Gastroesophageal sphincter (tissue), 4 donors: ENCODE results near the gene PELI2. TPM values are rescaled to one million over a fixed set of nuclear protein-coding genes. Genes with fewer than 3 reads are reported as not detected.

Source experiments
- ATAC-seq: fragments of 150-250 bp; one replicate; pipeline ENCODE4 v1.9.1; 2016; ENCODE audit warnings: mild to moderate bottlenecking, moderate library complexity
- H3K27ac ChIP-seq, 4 donors: fragments of 200-600 bp; sonication (generic) in 3 of 4; 1 replicate in 3 of 4; 2 replicates in 1 of 4; pipeline ENCODE4 v1.5.1; 2016 to 2019
- H3K27me3 ChIP-seq: fragments of 200-600 bp; sonication (generic); one replicate; pipeline ENCODE4 v1.5.1; 2019
- H3K36me3 ChIP-seq, 2 donors: fragments of 200-600 bp; sonication (generic); one replicate each; pipeline ENCODE4 v1.5.1; 2019; ENCODE audit warnings: control low read depth in 1 of 2
- H3K4me1 ChIP-seq, 3 donors: fragments of 200-600 bp; sonication (generic); 1 replicate in 2 of 3; 2 replicates in 1 of 3; pipeline ENCODE4 v1.5.1; 2016 to 2019; ENCODE audit warnings: control low read depth in 2 of 3
- H3K4me3 ChIP-seq, 2 donors: fragments of 200-600 bp; sonication (generic); one replicate each; pipeline ENCODE4 v1.5.1; 2019; ENCODE audit warnings: mild to moderate bottlenecking in 1 of 2, moderate library complexity in 1 of 2
- H3K9me3 ChIP-seq, 3 donors: fragments of 200-600 bp; sonication (generic); one replicate each; pipeline ENCODE4 v1.5.1; 2017 to 2019; ENCODE audit warnings: control low read depth in 2 of 3
- CTCF ChIP-seq, 4 experiments: fragments of 200-600 bp in 2 of 4; fragments of 450-650 bp in 2 of 4; sonication (generic) in 1 of 4; IDR thresholded peaks; one replicate each; pipeline ENCODE4 v1.5.1; 2017 to 2019; ENCODE audit warnings: antibody characterized with exemption in 4 of 4, mild to moderate bottlenecking in 2 of 4, moderate library complexity in 2 of 4
- EP300 ChIP-seq: sonication (generic); formaldehyde crosslinking; IDR thresholded peaks from one replicate; pipeline ENCODE4 v1.6.1; 2017; ENCODE audit warnings: antibody characterized with exemption, mild to moderate bottlenecking
- POLR2A ChIP-seq, 2 donors: fragments of 450-650 bp; IDR thresholded peaks; one replicate each; pipeline ENCODE4 v1.6.1; 2017; ENCODE audit warnings: antibody characterized with exemption in 2 of 2, mild to moderate bottlenecking in 2 of 2, moderate library complexity in 1 of 2
- POLR2AphosphoS5 ChIP-seq: sonication (generic); formaldehyde crosslinking; IDR thresholded peaks from one replicate; pipeline ENCODE4 v1.6.1; 2017; ENCODE audit warnings: antibody characterized with exemption
- WGBS, 2 donors: methylation state at CpG; one replicate each; pipeline ENCODE4 v1.1.5; 2018; ENCODE audit warnings: low coverage in 1 of 2; 5-methylcytosine and 5-hydroxymethylcytosine counted together
- total RNA-seq, 4 donors: library from RNA; depleted of rRNA; stranded (reverse); fragments of >200 nt; gene quantifications; one replicate each; pipeline ENCODE4 v1.1.0, GENCODE V29; 2016

PELI2 gene
- total RNA-seq, 4 donors from 2014 or later: 10.5 to 30.0 (median 12.3) TPM

DNA sequence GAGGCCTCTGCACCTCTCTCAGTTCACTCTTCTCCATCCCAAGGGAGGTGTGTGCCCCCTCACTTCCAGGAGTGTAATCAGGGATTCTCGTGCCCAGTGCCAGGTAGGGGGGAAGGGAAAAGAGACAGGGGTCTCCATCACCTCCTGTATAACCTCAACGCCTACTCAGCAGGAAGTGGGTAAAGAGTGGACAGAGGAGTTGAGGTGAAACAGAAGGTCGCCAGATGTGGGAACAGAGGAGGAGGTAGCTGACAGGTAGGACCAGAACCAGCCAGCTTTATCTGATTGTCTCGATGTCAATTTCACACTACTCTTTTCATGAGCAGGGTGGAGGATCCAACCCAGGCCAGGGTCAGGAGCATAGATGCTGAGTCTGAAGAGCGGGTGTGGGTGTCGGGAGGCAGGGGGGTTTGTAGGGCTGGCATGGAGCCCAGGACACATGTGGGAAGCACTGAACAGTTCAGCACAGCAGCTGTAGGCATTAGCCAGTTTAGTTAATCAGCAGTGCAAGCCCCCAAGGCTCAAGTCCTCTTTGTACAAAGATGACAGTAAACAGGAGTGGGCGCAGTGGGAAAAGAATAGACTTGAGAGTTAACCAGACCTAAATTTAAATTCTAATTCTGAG, 213.5 kb downstream of the PELI2 start:
- Histone ChIP-seq H3K27me3 (no peaks in the 10 kb centered on the region), H3K4me3 (no peak overlapping the region), H3K36me3 (no peaks in the 10 kb centered on the region), H3K4me1 (peaks cover 0 to 10% (median 5%) of the 10 kb centered on the region in 3 donors), H3K9me3 (no peaks in the 10 kb centered on the region), H3K27ac (no peak overlapping the region)
- ATAC-seq: no peak
- 61 to 87% methylated on average over 4 to 5 of the region's 7 CpGs for WGBS, 2 donors
- TF ChIP-seq EP300: no peak
- TF ChIP-seq POLR2A (IDR thresholded peaks at IDR 0.05): no peak
- TF ChIP-seq POLR2AphosphoS5: no peak
- no peak for TF ChIP-seq CTCF (IDR thresholded peaks at IDR 0.05)

GRCh38 chr14:56333359-56334292, 215.4 kb downstream of the PELI2 start:
- 70 to 76% methylated on average over 9 of the region's 9 CpGs for WGBS, 2 donors
- H3K4me1 ChIP-seq: peaks cover 0 to 10% (median 5%) of the 10 kb centered on the region in 3 donors
- H3K36me3 ChIP-seq: no peaks in the 10 kb centered on the region
- H3K27me3 ChIP-seq: no peaks in the 10 kb centered on the region
- peak overlapping the region in 2 of 4 donors; percentile 23 to 29 for H3K27ac ChIP-seq
- H3K4me3 ChIP-seq: no peak overlapping the region
- TF ChIP-seq POLR2A (IDR thresholded peaks at IDR 0.05) (no peak), POLR2AphosphoS5 (peak; percentile 32)
- no peaks in the 10 kb centered on the region for H3K9me3 ChIP-seq
- peak; percentile 71 for ATAC-seq

DNA sequence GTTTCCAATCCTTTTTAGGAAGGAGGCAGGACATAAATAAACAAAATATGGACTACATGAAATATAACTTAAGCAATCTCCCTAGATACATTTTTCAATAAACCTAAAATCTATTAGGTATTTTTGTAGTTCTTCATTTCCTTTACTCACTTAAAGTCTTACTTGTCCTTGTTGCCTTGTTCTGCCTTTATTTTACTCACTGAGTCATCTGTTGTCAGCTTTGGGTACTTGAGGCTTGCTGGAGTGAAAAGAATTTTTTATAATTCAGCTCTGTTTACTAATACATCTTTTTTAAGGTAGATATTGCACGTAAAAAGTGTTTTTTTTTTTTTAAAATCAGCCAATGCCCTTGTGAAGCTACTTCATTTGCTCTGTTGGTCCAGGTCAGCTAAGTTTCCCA, 216.2 kb downstream of the PELI2 start:
- no peaks in the 10 kb centered on the region for H3K36me3 ChIP-seq
- TF ChIP-seq CTCF (IDR thresholded peaks at IDR 0.05) (no peak), EP300 (no peak), POLR2AphosphoS5 (no peak), POLR2A (IDR thresholded peaks at IDR 0.05) (no peak)
- no peak for ATAC-seq
- H3K27ac ChIP-seq: no peak overlapping the region
- no peaks in the 10 kb centered on the region for H3K9me3 ChIP-seq
- H3K4me1 ChIP-seq: peaks cover 0 to 11% (median 5%) of the 10 kb centered on the region in 3 donors
- 53 to 57% methylated on average over 1 of the region's 1 CpG for WGBS, 2 donors
- no peaks in the 10 kb centered on the region for H3K27me3 ChIP-seq
- no peak overlapping the region for H3K4me3 ChIP-seq

DNA sequence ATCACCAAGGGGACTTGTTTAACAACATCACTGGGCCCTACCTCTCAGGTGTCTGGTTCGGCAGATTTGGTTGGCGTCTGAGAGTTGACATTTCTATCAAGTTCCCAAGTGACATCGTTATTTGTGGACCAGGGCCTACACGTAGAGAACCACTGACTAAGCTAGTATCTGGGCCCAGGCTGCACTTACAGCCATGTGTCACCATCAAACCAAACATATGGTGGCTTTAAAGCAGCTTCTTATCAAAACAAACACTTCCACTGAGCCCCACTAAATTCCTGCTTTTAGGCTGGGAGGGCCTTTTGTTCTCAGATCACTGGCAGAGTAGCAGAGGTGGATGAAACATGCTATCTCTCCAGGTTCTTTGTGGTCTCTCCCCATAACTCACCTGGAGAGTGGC, 220.5 kb downstream of the PELI2 start:
- Histone ChIP-seq H3K27me3 (no peaks in the 10 kb centered on the region), H3K4me1 (peaks cover 13 to 35% (median 15%) of the 10 kb centered on the region in 3 donors), H3K4me3 (no peak overlapping the region), H3K36me3 (no peaks in the 10 kb centered on the region), H3K27ac (no peak overlapping the region), H3K9me3 (no peaks in the 10 kb centered on the region)
- 89 to 93% methylated on average over 3 to 4 of the region's 4 CpGs for WGBS, 2 donors
- no peak for ATAC-seq
- TF ChIP-seq POLR2AphosphoS5: no peak
- TF ChIP-seq CTCF (IDR thresholded peaks at IDR 0.05): no peak
- TF ChIP-seq EP300: no peak
- no peak for TF ChIP-seq POLR2A (IDR thresholded peaks at IDR 0.05)

GRCh38 chr14:56339855-56340701, 221.9 kb downstream of the PELI2 start:
- WGBS, 2 donors: 33 to 38% methylated on average over 7 of the region's 9 CpGs
- ATAC-seq: peak; percentile 89
- H3K4me1 ChIP-seq: peaks cover 13 to 33% (median 15%) of the 10 kb centered on the region in 3 donors
- no peak overlapping the region for H3K4me3 ChIP-seq
- peak; percentile 51 to 82 (median 79) for TF ChIP-seq CTCF (IDR thresholded peaks at IDR 0.05)
- TF ChIP-seq POLR2AphosphoS5: peak; percentile 79
- TF ChIP-seq POLR2A (IDR thresholded peaks at IDR 0.05): no peak
- no peaks in the 10 kb centered on the region for H3K36me3 ChIP-seq
- peak overlapping the region in 2 of 4 donors; percentile 6 to 43 for H3K27ac ChIP-seq
- H3K9me3 ChIP-seq: no peaks in the 10 kb centered on the region
- H3K27me3 ChIP-seq: no peaks in the 10 kb centered on the region
